Measurements from ENCODE around the gene KCNAB2. TPM values are rescaled to one million over a fixed set of nuclear protein-coding genes. Genes with fewer than 3 reads are reported as not detected.

The KCNAB2 gene
- total RNA-seq, 1 experiment from 2014 or later, result 10.3 TPM

DNA sequence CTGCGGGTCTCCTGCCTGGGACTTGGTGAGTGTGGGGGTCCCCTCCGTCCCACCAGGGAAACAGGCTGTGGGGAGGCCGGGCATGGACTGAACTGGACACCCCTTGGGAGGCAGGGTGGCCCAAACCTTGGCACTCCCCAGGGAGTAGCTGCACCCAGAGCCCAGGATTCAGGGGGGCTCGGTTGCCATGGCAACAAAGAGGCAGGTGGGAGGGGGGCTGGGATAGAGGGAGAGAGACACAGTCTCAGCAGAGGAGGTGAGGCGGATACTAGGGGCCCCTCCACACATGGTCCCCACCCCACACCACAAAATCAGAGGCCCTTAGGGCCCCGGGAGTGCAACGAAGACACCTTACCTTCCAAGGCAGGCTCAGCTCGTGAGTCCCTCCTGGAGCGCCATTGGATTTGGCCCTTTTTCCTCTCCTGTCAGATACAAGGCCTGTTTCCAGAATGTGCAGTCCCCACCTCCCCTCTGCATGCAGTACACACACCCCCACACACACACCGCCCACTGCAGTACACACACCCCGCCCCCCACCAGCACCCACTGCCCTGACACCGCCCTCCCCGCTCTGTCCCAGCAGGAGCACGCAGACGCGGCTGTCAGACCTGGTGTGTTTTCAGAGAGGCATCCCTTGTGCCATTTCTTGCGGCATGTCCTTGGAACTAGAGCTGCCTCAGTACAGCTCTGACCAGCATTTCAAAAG lies 27.2 kb downstream of the KCNAB2 start:
- H3K4me1 Mint-ChIP-seq, result no peaks in the 10 kb centered on the region
- H3K4me3 Mint-ChIP-seq, result no peak overlapping the region
- ChIA-PET CTCF (interaction anchor here (1.9 to 2.1 kb wide), 2 partner anchors 10 to 20 kb away, joined by 6 to 10 read pairs; no protein-coding TSS in a partner anchor), POLR2A (no interaction called here)
- no peak for DNase-seq (ENCODE audit: low spot score)
- ATAC-seq, result no peak
- H3K9me3 Mint-ChIP-seq, result no peaks in the 10 kb centered on the region
- no peak for TF ChIP-seq CBFB (CRISPR knock-in tag; IDR thresholded peaks at IDR 0.05; ENCODE audit: low read depth)
- no peak for TF ChIP-seq E2F4 (CRISPR knock-in tag; IDR thresholded peaks at IDR 0.05; ENCODE audit: borderline replicate concordance, low read depth)
- no peak for TF ChIP-seq HMGA2 (CRISPR knock-in tag; IDR thresholded peaks at IDR 0.05)
- TF ChIP-seq ZNF317 (CRISPR knock-in tag; IDR thresholded peaks at IDR 0.05; ENCODE audit: borderline replicate concordance, low read depth), result no peak
- TF ChIP-seq NR3C1 (CRISPR knock-in tag; conservative IDR thresholded peaks at IDR 0.05; ENCODE audit: low read depth), result no peak
- TF ChIP-seq, protein P1, sequence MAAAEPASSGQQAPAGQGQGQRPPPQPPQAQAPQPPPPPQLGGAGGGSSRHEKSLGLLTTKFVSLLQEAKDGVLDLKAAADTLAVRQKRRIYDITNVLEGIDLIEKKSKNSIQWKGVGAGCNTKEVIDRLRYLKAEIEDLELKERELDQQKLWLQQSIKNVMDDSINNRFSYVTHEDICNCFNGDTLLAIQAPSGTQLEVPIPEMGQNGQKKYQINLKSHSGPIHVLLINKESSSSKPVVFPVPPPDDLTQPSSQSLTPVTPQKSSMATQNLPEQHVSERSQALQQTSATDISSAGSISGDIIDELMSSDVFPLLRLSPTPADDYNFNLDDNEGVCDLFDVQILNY (CRISPR knock-in tag; IDR thresholded peaks at IDR 0.05), result no peak
- H3K27ac Mint-ChIP-seq, result no peak overlapping the region
- H3K27me3 Mint-ChIP-seq (ENCODE audit: low read depth), result no peaks in the 10 kb centered on the region
- no peaks in the 10 kb centered on the region for H3K36me3 Mint-ChIP-seq

GRCh38 chr1:6073480-6074053 lies 27.9 kb downstream of the KCNAB2 start:
- H3K9me3 Mint-ChIP-seq, result no peaks in the 10 kb centered on the region
- TF ChIP-seq MXD4 (CRISPR knock-in tag; IDR thresholded peaks at IDR 0.05; ENCODE audit: borderline replicate concordance) (no peak), GABPB1 (CRISPR knock-in tag; IDR thresholded peaks at IDR 0.05) (no peak), ZMAT4 (CRISPR knock-in tag; IDR thresholded peaks at IDR 0.05) (no peak)
- 0 out of 2 replicates have a peak, but pooled peaks cover under 1% of the 10 kb centered on the region for H3K4me1 Mint-ChIP-seq
- H3K36me3 Mint-ChIP-seq, result no peaks in the 10 kb centered on the region
- 0 out of 2 replicates have a peak overlapping the region, but pooled peaks have one; percentile 82 for H3K27ac Mint-ChIP-seq
- POLR2A ChIA-PET, result no interaction called here
- DNase-seq (ENCODE audit: low spot score), result no peak
- no peak overlapping the region for H3K4me3 Mint-ChIP-seq
- no peak for ATAC-seq
- CTCF ChIA-PET, result interaction anchor here (1.5 to 2.1 kb wide), 3 partner anchors 9 to 131 kb away, joined by 4 to 10 read pairs (median 6); no protein-coding TSS in a partner anchor
- H3K27me3 Mint-ChIP-seq (ENCODE audit: low read depth), result no peaks in the 10 kb centered on the region

DNA sequence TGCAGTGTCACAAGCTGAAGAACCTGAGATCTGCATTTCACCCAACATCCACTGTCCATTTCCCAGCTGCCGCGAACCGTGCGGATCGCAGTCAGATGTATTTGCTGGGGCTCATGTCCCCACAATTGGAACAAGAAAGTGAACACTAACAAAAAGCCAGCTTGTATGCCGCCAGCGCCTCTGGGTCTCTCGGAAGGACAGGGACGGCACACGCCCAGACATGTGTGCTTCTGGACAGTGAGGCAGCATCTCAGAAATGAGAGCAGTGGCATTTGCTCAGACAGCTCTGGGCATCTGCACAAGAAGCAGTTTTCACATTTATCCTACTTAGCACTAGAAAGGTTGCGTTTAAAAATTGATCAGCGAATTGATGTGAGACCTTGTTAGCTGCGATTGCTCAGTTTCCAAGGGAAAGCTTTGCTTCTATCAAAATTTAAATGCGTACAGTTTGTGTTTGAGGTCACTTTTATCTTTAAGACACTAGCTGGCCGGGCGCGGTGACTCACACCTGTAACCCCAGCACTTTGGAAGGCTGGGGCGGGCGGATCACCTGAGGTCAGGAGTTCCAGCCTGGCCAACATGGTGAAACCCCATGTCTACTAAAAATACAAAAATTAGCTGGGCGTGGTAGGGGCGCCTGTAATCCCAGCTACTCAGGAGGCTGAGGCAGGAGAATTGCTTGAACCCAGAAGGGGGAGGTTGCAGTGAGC lies 28.7 kb downstream of the KCNAB2 start:
- no peaks in the 10 kb centered on the region for H3K36me3 Mint-ChIP-seq
- H3K9me3 Mint-ChIP-seq, result no peaks in the 10 kb centered on the region
- ATAC-seq, result no peak
- ChIA-PET POLR2A (interaction anchor here (0.7 kb wide), 1 partner anchor 1329 kb away, joined by 3 read pairs; no protein-coding TSS in a partner anchor), CTCF (interaction anchor here (1.5 to 2.1 kb wide), 3 partner anchors 9 to 131 kb away, joined by 4 to 10 read pairs (median 6); no protein-coding TSS in a partner anchor)
- 0 out of 2 replicates have a peak, but pooled peaks cover 3% of the 10 kb centered on the region for H3K4me1 Mint-ChIP-seq
- no peak for DNase-seq (ENCODE audit: low spot score)
- no peak overlapping the region for H3K4me3 Mint-ChIP-seq
- H3K27me3 Mint-ChIP-seq (ENCODE audit: low read depth), result no peaks in the 10 kb centered on the region
- peak overlapping the region; percentile 82 for H3K27ac Mint-ChIP-seq
- TF ChIP-seq ZNF219 (CRISPR knock-in tag; IDR thresholded peaks at IDR 0.05; ENCODE audit: borderline replicate concordance) (no peak), MXD4 (CRISPR knock-in tag; IDR thresholded peaks at IDR 0.05; ENCODE audit: borderline replicate concordance) (no peak), E2F4 (CRISPR knock-in tag; IDR thresholded peaks at IDR 0.05; ENCODE audit: borderline replicate concordance, low read depth) (no peak), NR3C1 (CRISPR knock-in tag; conservative IDR thresholded peaks at IDR 0.05; ENCODE audit: low read depth) (no peak), TEAD4 (CRISPR knock-in tag; IDR thresholded peaks at IDR 0.05) (no peak), ETV6 (CRISPR knock-in tag; IDR thresholded peaks at IDR 0.05) (no peak), HMGA2 (CRISPR knock-in tag; IDR thresholded peaks at IDR 0.05) (no peak), RORB (CRISPR knock-in tag; IDR thresholded peaks at IDR 0.05) (no peak), FOXP4 (CRISPR knock-in tag; IDR thresholded peaks at IDR 0.05) (no peak)
- TF ChIP-seq, protein P2, sequence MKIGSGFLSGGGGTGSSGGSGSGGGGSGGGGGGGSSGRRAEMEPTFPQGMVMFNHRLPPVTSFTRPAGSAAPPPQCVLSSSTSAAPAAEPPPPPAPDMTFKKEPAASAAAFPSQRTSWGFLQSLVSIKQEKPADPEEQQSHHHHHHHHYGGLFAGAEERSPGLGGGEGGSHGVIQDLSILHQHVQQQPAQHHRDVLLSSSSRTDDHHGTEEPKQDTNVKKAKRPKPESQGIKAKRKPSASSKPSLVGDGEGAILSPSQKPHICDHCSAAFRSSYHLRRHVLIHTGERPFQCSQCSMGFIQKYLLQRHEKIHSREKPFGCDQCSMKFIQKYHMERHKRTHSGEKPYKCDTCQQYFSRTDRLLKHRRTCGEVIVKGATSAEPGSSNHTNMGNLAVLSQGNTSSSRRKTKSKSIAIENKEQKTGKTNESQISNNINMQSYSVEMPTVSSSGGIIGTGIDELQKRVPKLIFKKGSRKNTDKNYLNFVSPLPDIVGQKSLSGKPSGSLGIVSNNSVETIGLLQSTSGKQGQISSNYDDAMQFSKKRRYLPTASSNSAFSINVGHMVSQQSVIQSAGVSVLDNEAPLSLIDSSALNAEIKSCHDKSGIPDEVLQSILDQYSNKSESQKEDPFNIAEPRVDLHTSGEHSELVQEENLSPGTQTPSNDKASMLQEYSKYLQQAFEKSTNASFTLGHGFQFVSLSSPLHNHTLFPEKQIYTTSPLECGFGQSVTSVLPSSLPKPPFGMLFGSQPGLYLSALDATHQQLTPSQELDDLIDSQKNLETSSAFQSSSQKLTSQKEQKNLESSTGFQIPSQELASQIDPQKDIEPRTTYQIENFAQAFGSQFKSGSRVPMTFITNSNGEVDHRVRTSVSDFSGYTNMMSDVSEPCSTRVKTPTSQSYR (CRISPR knock-in tag; IDR thresholded peaks at IDR 0.05), result no peak
- TF ChIP-seq, protein P3, sequence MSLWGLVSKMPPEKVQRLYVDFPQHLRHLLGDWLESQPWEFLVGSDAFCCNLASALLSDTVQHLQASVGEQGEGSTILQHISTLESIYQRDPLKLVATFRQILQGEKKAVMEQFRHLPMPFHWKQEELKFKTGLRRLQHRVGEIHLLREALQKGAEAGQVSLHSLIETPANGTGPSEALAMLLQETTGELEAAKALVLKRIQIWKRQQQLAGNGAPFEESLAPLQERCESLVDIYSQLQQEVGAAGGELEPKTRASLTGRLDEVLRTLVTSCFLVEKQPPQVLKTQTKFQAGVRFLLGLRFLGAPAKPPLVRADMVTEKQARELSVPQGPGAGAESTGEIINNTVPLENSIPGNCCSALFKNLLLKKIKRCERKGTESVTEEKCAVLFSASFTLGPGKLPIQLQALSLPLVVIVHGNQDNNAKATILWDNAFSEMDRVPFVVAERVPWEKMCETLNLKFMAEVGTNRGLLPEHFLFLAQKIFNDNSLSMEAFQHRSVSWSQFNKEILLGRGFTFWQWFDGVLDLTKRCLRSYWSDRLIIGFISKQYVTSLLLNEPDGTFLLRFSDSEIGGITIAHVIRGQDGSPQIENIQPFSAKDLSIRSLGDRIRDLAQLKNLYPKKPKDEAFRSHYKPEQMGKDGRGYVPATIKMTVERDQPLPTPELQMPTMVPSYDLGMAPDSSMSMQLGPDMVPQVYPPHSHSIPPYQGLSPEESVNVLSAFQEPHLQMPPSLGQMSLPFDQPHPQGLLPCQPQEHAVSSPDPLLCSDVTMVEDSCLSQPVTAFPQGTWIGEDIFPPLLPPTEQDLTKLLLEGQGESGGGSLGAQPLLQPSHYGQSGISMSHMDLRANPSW (CRISPR knock-in tag; conservative IDR thresholded peaks at IDR 0.05; ENCODE audit: low read depth), result no peak

All from WTC11 (cell line).